ENCODE data around the gene SF3B6. TPM values are rescaled to one million over a fixed set of nuclear protein-coding genes. Genes with fewer than 3 reads are reported as not detected.

Gene SF3B6
- total RNA-seq, 1 donor from 2014 or later, result 105 TPM

DNA sequence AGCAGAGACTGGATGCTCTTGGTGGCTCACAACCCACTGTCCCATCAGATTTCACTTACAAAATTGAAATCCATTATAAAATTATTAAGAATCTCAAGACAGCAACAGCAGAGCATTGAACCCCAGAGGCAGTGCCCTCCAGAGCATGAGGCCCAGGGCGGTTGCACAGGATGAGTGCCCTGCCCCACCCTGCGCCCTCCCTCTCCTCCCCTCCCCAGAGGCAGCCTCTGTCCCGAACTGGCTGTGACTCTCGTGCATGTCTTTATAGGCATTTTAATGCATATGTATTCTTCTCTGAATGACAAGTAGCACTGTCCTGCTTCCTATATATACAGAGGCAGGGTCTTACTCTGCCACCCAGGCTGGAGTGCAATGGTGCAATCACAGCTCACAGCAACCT is 55.9 kb downstream of the SF3B6 start:
- H2AFZ ChIP-seq (ENCODE audit: low read depth, low read length), result no peak overlapping the region
- H3K36me3 Mint-ChIP-seq (ENCODE audit: low read depth, unreplicated experiment), result peaks cover 7% of the 10 kb centered on the region
- no peaks in the 10 kb centered on the region for H3K27me3 Mint-ChIP-seq (ENCODE audit: low read depth, unreplicated experiment)
- H3K9me3 ChIP-seq (ENCODE audit: insufficient read depth, low read depth, low read length), result no peaks in the 10 kb centered on the region
- DNase-seq (ENCODE audit: low read depth) (no peak), FAIRE-seq (no peak)
- H3K9ac ChIP-seq (ENCODE audit: low read length), result no peak overlapping the region
- H3K4me3 ChIP-seq (ENCODE audit: insufficient read depth, low read depth, low read length), result no peak overlapping the region
- no peaks in the 10 kb centered on the region for H4K20me1 ChIP-seq (ENCODE audit: insufficient read depth, low read length)
- no peaks in the 10 kb centered on the region for H3K27me3 ChIP-seq (ENCODE audit: insufficient read depth, low read length)
- no peaks in the 10 kb centered on the region for H3K9me3 Mint-ChIP-seq (ENCODE audit: unreplicated experiment)
- no peak overlapping the region for H3K27ac ChIP-seq (ENCODE audit: low read depth, low read length)
- H3K36me3 ChIP-seq (ENCODE audit: insufficient read depth, low read length), result peaks cover 2% of the 10 kb centered on the region
- H3K79me2 ChIP-seq (ENCODE audit: insufficient read depth, low read length), result no peaks in the 10 kb centered on the region
- no peak overlapping the region for H3K27ac Mint-ChIP-seq (ENCODE audit: unreplicated experiment)
- H3K4me3 Mint-ChIP-seq (ENCODE audit: unreplicated experiment), result no peak overlapping the region
- H3K4me2 ChIP-seq (ENCODE audit: low read length), result no peak overlapping the region
- peaks cover 13% of the 10 kb centered on the region for H3K4me1 ChIP-seq (ENCODE audit: insufficient read depth, low read length)
- peaks cover 11% of the 10 kb centered on the region for H3K4me1 Mint-ChIP-seq (ENCODE audit: low read depth, unreplicated experiment)
- TF ChIP-seq, protein P1, sequence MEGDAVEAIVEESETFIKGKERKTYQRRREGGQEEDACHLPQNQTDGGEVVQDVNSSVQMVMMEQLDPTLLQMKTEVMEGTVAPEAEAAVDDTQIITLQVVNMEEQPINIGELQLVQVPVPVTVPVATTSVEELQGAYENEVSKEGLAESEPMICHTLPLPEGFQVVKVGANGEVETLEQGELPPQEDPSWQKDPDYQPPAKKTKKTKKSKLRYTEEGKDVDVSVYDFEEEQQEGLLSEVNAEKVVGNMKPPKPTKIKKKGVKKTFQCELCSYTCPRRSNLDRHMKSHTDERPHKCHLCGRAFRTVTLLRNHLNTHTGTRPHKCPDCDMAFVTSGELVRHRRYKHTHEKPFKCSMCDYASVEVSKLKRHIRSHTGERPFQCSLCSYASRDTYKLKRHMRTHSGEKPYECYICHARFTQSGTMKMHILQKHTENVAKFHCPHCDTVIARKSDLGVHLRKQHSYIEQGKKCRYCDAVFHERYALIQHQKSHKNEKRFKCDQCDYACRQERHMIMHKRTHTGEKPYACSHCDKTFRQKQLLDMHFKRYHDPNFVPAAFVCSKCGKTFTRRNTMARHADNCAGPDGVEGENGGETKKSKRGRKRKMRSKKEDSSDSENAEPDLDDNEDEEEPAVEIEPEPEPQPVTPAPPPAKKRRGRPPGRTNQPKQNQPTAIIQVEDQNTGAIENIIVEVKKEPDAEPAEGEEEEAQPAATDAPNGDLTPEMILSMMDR (IDR thresholded peaks at IDR 0.05; ENCODE audit: insufficient read depth, low read depth, low read length), result no peak
- TF ChIP-seq EZH2 (IDR thresholded peaks at IDR 0.05; ENCODE audit: insufficient read depth, low read length), result no peak

DNA sequence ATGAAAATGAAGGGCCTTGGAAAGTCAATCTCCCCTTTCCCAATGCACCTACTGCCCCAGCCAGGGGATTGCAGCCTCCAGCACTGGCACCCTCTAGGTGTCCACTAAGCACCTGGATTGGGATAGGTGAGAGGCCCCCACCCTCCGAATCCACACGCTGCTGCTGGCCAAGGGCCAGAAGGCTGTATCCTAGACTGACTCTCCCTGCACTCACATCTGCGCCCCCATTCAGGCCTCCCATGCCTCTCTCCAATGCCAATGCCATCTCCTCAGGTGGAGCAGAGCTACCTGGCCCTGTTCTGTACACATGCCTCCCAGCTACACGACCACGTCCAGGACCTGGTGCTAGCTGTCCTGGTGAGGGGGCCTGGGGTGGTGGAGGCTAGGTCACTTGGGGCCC is 56.4 kb downstream of the SF3B6 start:
- Histone ChIP-seq H2AFZ (ENCODE audit: low read depth, low read length) (no peak overlapping the region), H3K9me3 (ENCODE audit: insufficient read depth, low read depth, low read length) (no peaks in the 10 kb centered on the region), H3K27me3 (ENCODE audit: insufficient read depth, low read length) (no peaks in the 10 kb centered on the region), H3K4me2 (ENCODE audit: low read length) (no peak overlapping the region), H3K4me1 (ENCODE audit: insufficient read depth, low read length) (peaks cover 16% of the 10 kb centered on the region), H3K27ac (ENCODE audit: low read depth, low read length) (no peak overlapping the region), H3K9ac (ENCODE audit: low read length) (no peak overlapping the region), H3K79me2 (ENCODE audit: insufficient read depth, low read length) (no peaks in the 10 kb centered on the region), H3K36me3 (ENCODE audit: insufficient read depth, low read length) (peaks cover 2% of the 10 kb centered on the region), H3K4me3 (ENCODE audit: insufficient read depth, low read depth, low read length) (no peak overlapping the region), H4K20me1 (ENCODE audit: insufficient read depth, low read length) (no peaks in the 10 kb centered on the region)
- no peaks in the 10 kb centered on the region for H3K27me3 Mint-ChIP-seq (ENCODE audit: low read depth, unreplicated experiment)
- TF ChIP-seq, protein P1 (IDR thresholded peaks at IDR 0.05; ENCODE audit: insufficient read depth, low read depth, low read length), result no peak
- no peak for TF ChIP-seq EZH2 (IDR thresholded peaks at IDR 0.05; ENCODE audit: insufficient read depth, low read length)
- no peak overlapping the region for H3K4me3 Mint-ChIP-seq (ENCODE audit: unreplicated experiment)
- FAIRE-seq (no peak), DNase-seq (ENCODE audit: low read depth) (no peak)
- H3K9me3 Mint-ChIP-seq (ENCODE audit: unreplicated experiment), result no peaks in the 10 kb centered on the region
- no peak overlapping the region for H3K27ac Mint-ChIP-seq (ENCODE audit: unreplicated experiment)
- peaks cover 11% of the 10 kb centered on the region for H3K4me1 Mint-ChIP-seq (ENCODE audit: low read depth, unreplicated experiment)
- H3K36me3 Mint-ChIP-seq (ENCODE audit: low read depth, unreplicated experiment), result peaks cover 3% of the 10 kb centered on the region

DNA sequence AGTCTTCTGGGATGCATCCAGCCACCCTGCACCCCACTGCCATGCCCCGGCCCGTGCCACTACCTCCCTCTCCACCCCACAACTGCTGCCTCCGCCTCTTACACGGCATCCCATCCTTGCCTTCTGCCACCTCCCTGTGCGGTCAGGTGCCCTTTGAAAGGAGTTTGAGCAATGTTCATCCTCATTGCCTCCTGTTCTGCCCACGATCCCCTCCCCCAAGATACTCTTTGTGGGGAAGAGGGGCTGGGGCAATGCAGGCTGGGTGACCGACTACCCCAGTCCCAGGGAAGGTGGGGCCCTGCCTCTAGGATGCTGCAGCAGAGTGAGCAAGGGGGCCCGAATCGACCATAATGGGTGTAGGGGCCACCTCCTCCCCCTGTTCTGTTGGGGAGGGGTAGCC is 57.9 kb downstream of the SF3B6 start:
- H3K9me3 Mint-ChIP-seq (ENCODE audit: unreplicated experiment), result no peaks in the 10 kb centered on the region
- H3K36me3 Mint-ChIP-seq (ENCODE audit: low read depth, unreplicated experiment), result peaks cover 2% of the 10 kb centered on the region
- no peaks in the 10 kb centered on the region for H3K9me3 ChIP-seq (ENCODE audit: insufficient read depth, low read depth, low read length)
- TF ChIP-seq, protein P1 (IDR thresholded peaks at IDR 0.05; ENCODE audit: insufficient read depth, low read depth, low read length), result no peak
- TF ChIP-seq EZH2 (IDR thresholded peaks at IDR 0.05; ENCODE audit: insufficient read depth, low read length), result no peak
- no peaks in the 10 kb centered on the region for H3K36me3 ChIP-seq (ENCODE audit: insufficient read depth, low read length)
- H3K4me3 ChIP-seq (ENCODE audit: insufficient read depth, low read depth, low read length), result no peak overlapping the region
- DNase-seq (ENCODE audit: low read depth) (no peak), FAIRE-seq (no peak)
- no peak overlapping the region for H3K27ac Mint-ChIP-seq (ENCODE audit: unreplicated experiment)
- peaks cover 7% of the 10 kb centered on the region for H3K4me1 Mint-ChIP-seq (ENCODE audit: low read depth, unreplicated experiment)
- H3K9ac ChIP-seq (ENCODE audit: low read length), result no peak overlapping the region
- no peaks in the 10 kb centered on the region for H3K27me3 ChIP-seq (ENCODE audit: insufficient read depth, low read length)
- no peaks in the 10 kb centered on the region for H3K79me2 ChIP-seq (ENCODE audit: insufficient read depth, low read length)
- H3K4me1 ChIP-seq (ENCODE audit: insufficient read depth, low read length), result peaks cover 16% of the 10 kb centered on the region
- no peak overlapping the region for H3K27ac ChIP-seq (ENCODE audit: low read depth, low read length)
- H4K20me1 ChIP-seq (ENCODE audit: insufficient read depth, low read length), result no peaks in the 10 kb centered on the region
- H2AFZ ChIP-seq (ENCODE audit: low read depth, low read length), result no peak overlapping the region
- no peak overlapping the region for H3K4me3 Mint-ChIP-seq (ENCODE audit: unreplicated experiment)
- peaks cover 2% of the 10 kb centered on the region for H3K27me3 Mint-ChIP-seq (ENCODE audit: low read depth, unreplicated experiment)
- H3K4me2 ChIP-seq (ENCODE audit: low read length), result no peak overlapping the region

Data from astrocyte (in vitro differentiated cells and primary cell).